HEK293 (cell line): ENCODE measurements around the gene PAK4.
A peak's percentile ranks its signal among the peaks of the same experiment; 100 is the strongest.

ENCODE experiments used
- CTCF ChIA-PET: fragments of 350-600 bp; formaldehyde crosslinking; extraction: SDS; loops from one replicate; lab custom pipeline; 2021; ENCODE audit warnings: antibody characterized with exemption; lab: Yijun Ruan, JAX
- POLR2A ChIA-PET: fragments of 300-600 bp; formaldehyde crosslinking; extraction: SDS; loops from one replicate; lab custom pipeline; 2020; ENCODE audit warnings: antibody characterized with exemption, inconsistent platforms; lab: Yijun Ruan, JAX
- H3K27ac ChIP-seq: fragments of 200-500 bp; sonication (Bioruptor generic); 2 replicates; pipeline ENCODE4 v1.5.1; 2014; ENCODE audit warnings: low read depth, low read length, control low read depth, inconsistent platforms; ENCODE audit errors: extremely low read depth
- H3K36me3 ChIP-seq, 2 experiments: fragments of 200-500 bp in 1 of 2; sonication (Bioruptor generic) in 1 of 2; 1 replicate in 1 of 2; 2 replicates in 1 of 2; pipeline ENCODE4 v1.5.1; 2014 to 2017; ENCODE audit warnings: inconsistent platforms in 2 of 2, low read length in 2 of 2; ENCODE audit not compliant: control insufficient read depth in 2 of 2, insufficient read depth in 1 of 2
- H3K4me1 ChIP-seq: fragments of 200-500 bp; sonication (Bioruptor generic); 2 replicates; pipeline ENCODE4 v1.5.1; 2014; ENCODE audit warnings: mild to moderate bottlenecking, low read length, inconsistent platforms; ENCODE audit not compliant: control insufficient read depth, insufficient read depth
- H3K4me3 ChIP-seq: 2 replicates; pipeline ENCODE4 v1.5.1; 2011; ENCODE audit warnings: low read depth, mild to moderate bottlenecking, control low read depth, low read length, moderate library complexity
- H3K9me3 ChIP-seq: fragments of 200-500 bp; sonication (Bioruptor generic); 2 replicates; pipeline ENCODE4 v1.5.1; 2014; ENCODE audit warnings: low read depth, low read length, inconsistent platforms; ENCODE audit not compliant: control insufficient read depth, insufficient read depth
- GLIS1 ChIP-seq: fragments of 450-650 bp; formaldehyde crosslinking; IDR thresholded peaks from 2 replicates; pipeline ENCODE4 v1.5.1; 2016; ENCODE audit warnings: missing biosample characterization, missing genetic modification characterization
- KLF7 ChIP-seq: fragments of 450-650 bp; formaldehyde crosslinking; IDR thresholded peaks from 2 replicates; pipeline ENCODE4 v1.5.1; 2016; ENCODE audit warnings: missing biosample characterization, missing genetic modification characterization, borderline replicate concordance
- MZF1 ChIP-seq: fragments of 450-650 bp; formaldehyde crosslinking; IDR thresholded peaks from 2 replicates; pipeline ENCODE4 v1.5.1; 2017; ENCODE audit warnings: missing biosample characterization, missing genetic modification characterization, borderline replicate concordance
- ZFHX2 ChIP-seq: fragments of 450-650 bp; formaldehyde crosslinking; conservative IDR thresholded peaks from 2 replicates; pipeline ENCODE4 v1.5.1; 2016; ENCODE audit warnings: missing biosample characterization, missing genetic modification characterization
- ZNF23 ChIP-seq: fragments of 450-650 bp; formaldehyde crosslinking; IDR thresholded peaks from 2 replicates; pipeline ENCODE4 v1.5.1; 2016; ENCODE audit warnings: missing biosample characterization, missing genetic modification characterization, borderline replicate concordance
- ZNF391 ChIP-seq: fragments of 450-650 bp; formaldehyde crosslinking; IDR thresholded peaks from 2 replicates; pipeline ENCODE4 v1.5.1; 2016; ENCODE audit warnings: low read depth, missing biosample characterization, missing genetic modification characterization, borderline replicate concordance
- ZNF404 ChIP-seq: fragments of 450-650 bp; formaldehyde crosslinking; IDR thresholded peaks from 2 replicates; pipeline ENCODE4 v1.5.1; 2017; ENCODE audit warnings: missing biosample characterization, missing genetic modification characterization
- ZNF600 ChIP-seq: fragments of 450-650 bp; formaldehyde crosslinking; IDR thresholded peaks from 2 replicates; pipeline ENCODE4 v1.5.1; 2016; ENCODE audit warnings: missing biosample characterization, missing genetic modification characterization
- ZNF664 ChIP-seq: fragments of 450-650 bp; formaldehyde crosslinking; IDR thresholded peaks from 2 replicates; pipeline ENCODE4 v1.5.1; 2016; ENCODE audit warnings: missing biosample characterization, missing genetic modification characterization
- ZNF768 ChIP-seq: fragments of 450-650 bp; formaldehyde crosslinking; IDR thresholded peaks from 2 replicates; pipeline ENCODE4 v1.5.1; 2018; ENCODE audit warnings: missing biosample characterization, mild to moderate bottlenecking, missing genetic modification characterization
- TF ChIP-seq, protein P1 (sequence below): fragments of 450-650 bp; formaldehyde crosslinking; IDR thresholded peaks from 2 replicates; pipeline ENCODE4 v1.5.1; 2016; ENCODE audit warnings: missing biosample characterization, missing genetic modification characterization
- TF ChIP-seq, protein P2 (sequence below): fragments of 450-650 bp; formaldehyde crosslinking; IDR thresholded peaks from 2 replicates; pipeline ENCODE4 v1.5.1; 2016; ENCODE audit warnings: missing biosample characterization, missing genetic modification characterization
- TF ChIP-seq, protein P3 (sequence below): fragments of 450-650 bp; formaldehyde crosslinking; IDR thresholded peaks from 2 replicates; pipeline ENCODE4 v1.5.1; 2016; ENCODE audit warnings: missing biosample characterization, missing genetic modification characterization

PAK4 gene

DNA sequence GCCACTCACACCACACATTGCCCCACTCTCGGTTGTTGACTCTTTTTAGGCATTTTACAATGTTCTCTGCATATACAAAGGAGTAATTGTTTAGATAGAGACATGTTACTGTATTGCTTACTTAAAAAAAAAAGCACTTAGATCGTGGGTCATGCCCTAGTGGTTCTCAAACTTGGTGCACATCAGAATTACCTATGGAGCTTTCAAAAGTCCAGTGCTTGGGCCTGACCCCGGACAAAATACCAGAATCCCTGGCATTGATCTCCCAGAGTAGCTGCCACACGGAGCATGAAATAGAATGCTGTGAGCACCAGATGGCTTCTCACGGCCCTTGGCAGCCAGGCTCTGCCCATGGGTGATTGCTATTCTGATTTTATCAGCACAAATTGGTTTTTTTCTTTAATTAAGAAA, 21.4 kb upstream of the PAK4 start:
- CTCF ChIA-PET, result interaction anchor here (1.0 to 1.5 kb wide), 2 partner anchors 15 to 52 kb away, joined by 3 to 5 read pairs; no protein-coding TSS in a partner anchor
- Histone ChIP-seq H3K9me3 (no peaks in the 10 kb centered on the region), H3K27ac (no peak overlapping the region), H3K36me3 (no peaks in the 10 kb centered on the region; a peak in 1 of 3 replicates), H3K4me3 (no peak overlapping the region), H3K4me1 (no peaks in the 10 kb centered on the region)
- POLR2A ChIA-PET, result no interaction called here
- TF ChIP-seq KLF7 (tag by site-specific recombination), result no peak
- TF ChIP-seq, protein P1, sequence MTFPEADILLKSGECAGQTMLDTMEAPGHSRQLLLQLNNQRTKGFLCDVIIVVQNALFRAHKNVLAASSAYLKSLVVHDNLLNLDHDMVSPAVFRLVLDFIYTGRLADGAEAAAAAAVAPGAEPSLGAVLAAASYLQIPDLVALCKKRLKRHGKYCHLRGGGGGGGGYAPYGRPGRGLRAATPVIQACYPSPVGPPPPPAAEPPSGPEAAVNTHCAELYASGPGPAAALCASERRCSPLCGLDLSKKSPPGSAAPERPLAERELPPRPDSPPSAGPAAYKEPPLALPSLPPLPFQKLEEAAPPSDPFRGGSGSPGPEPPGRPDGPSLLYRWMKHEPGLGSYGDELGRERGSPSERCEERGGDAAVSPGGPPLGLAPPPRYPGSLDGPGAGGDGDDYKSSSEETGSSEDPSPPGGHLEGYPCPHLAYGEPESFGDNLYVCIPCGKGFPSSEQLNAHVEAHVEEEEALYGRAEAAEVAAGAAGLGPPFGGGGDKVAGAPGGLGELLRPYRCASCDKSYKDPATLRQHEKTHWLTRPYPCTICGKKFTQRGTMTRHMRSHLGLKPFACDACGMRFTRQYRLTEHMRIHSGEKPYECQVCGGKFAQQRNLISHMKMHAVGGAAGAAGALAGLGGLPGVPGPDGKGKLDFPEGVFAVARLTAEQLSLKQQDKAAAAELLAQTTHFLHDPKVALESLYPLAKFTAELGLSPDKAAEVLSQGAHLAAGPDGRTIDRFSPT, result no peak

DNA sequence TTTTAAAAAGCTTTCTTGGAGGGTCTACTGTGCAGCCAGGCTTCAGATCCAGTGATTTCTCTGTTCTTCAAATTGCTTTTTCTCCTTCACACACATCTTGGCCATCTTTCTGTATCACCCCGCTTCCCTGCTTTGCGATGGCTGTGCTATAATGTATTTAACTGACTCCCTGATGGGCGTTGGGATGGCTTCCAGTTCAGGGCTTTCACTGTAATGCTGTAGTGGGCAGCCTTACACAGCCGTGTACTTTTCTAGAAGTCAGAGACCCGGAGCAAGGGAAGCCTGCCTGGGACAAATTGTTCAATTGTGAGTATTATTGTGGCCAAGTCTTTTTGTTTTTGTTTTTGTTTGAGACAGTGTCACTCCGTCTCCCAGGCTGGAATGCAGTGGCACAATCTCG, 19.4 kb upstream of the PAK4 start:
- H3K9me3 ChIP-seq, result no peaks in the 10 kb centered on the region
- POLR2A ChIA-PET, result no interaction called here
- no peak overlapping the region for H3K27ac ChIP-seq
- CTCF ChIA-PET, result interaction anchor here (0.7 to 0.9 kb wide), 2 partner anchors 68 to 343 kb away, joined by 3 read pairs; no protein-coding TSS in a partner anchor
- H3K36me3 ChIP-seq, result no peaks in the 10 kb centered on the region; a peak in 1 of 3 replicates
- no peak overlapping the region for H3K4me3 ChIP-seq
- TF ChIP-seq ZNF23, result no peak
- 0 out of 2 replicates have a peak, but pooled peaks have one; percentile 3 for TF ChIP-seq ZNF404 (tag by site-specific recombination)
- no peaks in the 10 kb centered on the region for H3K4me1 ChIP-seq

DNA sequence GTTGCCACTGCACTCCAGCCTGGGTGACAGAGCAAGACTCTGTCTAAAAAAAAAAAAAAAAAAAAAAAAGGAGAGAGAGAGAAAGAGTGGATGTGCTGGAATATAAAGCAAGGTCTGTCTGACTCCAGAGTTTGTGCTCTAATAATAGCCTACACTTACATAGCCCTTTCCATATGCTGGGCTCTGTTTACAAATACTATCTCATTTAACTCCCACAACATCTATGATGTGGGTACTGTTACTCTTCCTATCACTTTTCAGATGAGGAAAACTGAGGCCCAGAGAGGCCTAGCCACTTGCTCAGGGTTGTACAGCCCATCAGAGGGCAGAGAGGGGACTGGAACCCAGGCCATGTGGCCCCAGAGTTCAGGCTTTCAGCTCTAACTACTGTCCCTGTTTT, 15.9 kb upstream of the PAK4 start:
- CTCF ChIA-PET, result interaction anchor here (0.5 to 6.5 kb wide), 48 partner anchors 10 to 526 kb away, joined by 3 to 86 read pairs (median 5); partner anchors contain the start of genes FBXO17, PAK4 and RPS16
- Histone ChIP-seq H3K9me3 (no peaks in the 10 kb centered on the region), H3K4me3 (no peak overlapping the region), H3K4me1 (peaks cover 7% of the 10 kb centered on the region; the same call in 1 of the 2 replicates), H3K36me3 (no peaks in the 10 kb centered on the region; a peak in 1 of 3 replicates), H3K27ac (no peak overlapping the region)
- no peak for TF ChIP-seq ZNF391 (tag by site-specific recombination)
- TF ChIP-seq ZNF768 (tag by site-specific recombination), result 0 out of 2 replicates have a peak, but pooled peaks have one; percentile 1
- peak; percentile 100 for TF ChIP-seq ZNF664
- POLR2A ChIA-PET, result interaction anchor here (0.7 kb wide), 1 partner anchor 84 kb away, joined by 4 read pairs; no protein-coding TSS in a partner anchor

DNA sequence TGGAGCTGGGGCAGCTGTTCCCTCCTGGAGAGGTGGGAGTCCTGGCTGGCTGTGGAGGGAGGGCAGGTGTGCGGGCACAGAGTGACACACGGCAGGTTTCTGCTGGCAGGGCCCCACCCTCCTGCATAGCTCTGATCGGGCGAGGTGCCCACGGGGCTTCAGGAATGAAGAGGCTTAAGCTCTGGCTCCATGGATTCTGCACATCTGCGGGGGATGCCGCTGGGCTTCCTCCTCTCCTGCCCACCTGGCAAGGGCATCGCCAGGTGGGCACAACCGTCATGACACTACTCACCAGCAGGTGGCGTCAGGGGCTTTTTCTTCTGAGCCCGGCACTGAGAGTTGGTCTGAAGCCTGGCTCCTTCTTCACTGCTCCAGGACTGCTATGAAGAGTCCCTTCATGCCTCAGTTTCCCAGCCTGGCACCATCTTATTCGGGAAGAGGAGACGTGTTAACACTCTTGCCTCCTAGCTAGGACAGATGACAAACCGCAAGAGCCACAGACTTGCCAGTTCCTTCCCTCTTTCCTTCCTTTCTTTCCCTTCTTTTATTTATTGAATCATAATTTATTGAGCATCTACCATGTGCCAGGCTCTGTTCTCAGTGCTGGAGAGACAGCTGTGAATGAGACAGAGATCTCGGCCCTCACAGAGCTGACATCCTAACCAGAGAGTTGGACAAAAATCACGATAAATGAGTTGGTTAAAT, 15.2 kb upstream of the PAK4 start:
- Histone ChIP-seq H3K36me3 (no peaks in the 10 kb centered on the region; a peak in 1 of 3 replicates), H3K27ac (no peak overlapping the region), H3K9me3 (no peaks in the 10 kb centered on the region), H3K4me3 (no peak overlapping the region), H3K4me1 (peaks cover 7% of the 10 kb centered on the region; the same call in 1 of the 2 replicates)
- CTCF ChIA-PET, result interaction anchor here (0.5 to 6.5 kb wide), 68 partner anchors 11 to 961 kb away, joined by 3 to 86 read pairs (median 4); partner anchors contain the start of genes FBXO17, NCCRP1, PAK4 and RPS16
- POLR2A ChIA-PET, result interaction anchor here (1.0 kb wide), 1 partner anchor 16 kb away, joined by 5 read pairs; the partner anchor contains the start of gene PAK4
- TF ChIP-seq, protein P2, sequence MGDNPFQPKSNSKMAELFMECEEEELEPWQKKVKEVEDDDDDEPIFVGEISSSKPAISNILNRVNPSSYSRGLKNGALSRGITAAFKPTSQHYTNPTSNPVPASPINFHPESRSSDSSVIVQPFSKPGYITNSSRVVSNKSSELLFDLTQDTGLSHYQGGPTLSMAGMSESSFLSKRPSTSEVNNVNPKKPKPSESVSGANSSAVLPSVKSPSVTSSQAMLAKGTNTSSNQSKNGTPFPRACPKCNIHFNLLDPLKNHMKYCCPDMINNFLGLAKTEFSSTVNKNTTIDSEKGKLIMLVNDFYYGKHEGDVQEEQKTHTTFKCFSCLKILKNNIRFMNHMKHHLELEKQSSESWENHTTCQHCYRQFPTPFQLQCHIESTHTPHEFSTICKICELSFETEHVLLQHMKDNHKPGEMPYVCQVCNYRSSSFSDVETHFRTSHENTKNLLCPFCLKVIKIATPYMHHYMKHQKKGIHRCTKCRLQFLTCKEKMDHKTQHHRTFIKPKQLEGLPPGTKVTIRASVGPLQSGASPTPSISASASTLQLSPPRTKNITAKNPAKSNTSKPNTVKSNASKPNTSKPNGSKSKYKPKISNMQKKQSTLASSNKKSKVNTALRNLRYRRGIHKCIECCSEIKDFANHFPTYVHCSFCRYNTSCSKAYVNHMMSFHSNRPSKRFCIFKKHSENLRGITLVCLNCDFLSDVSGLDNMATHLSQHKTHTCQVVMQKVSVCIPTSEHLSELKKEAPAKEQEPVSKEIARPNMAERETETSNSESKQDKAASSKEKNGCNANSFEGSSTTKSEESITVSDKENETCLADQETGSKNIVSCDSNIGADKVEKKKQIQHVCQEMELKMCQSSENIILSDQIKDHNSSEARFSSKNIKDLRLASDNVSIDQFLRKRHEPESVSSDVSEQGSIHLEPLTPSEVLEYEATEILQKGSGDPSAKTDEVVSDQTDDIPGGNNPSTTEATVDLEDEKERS (tag by site-specific recombination), result no peak
- TF ChIP-seq ZFHX2 (peak; percentile 96), MZF1 (no peak), ZNF600 (tag by site-specific recombination) (peak; percentile 59; the same call in 1 of the 2 replicates), GLIS1 (tag by site-specific recombination) (0 out of 2 replicates have a peak, but pooled peaks have one; percentile 23)
- TF ChIP-seq, protein P3, sequence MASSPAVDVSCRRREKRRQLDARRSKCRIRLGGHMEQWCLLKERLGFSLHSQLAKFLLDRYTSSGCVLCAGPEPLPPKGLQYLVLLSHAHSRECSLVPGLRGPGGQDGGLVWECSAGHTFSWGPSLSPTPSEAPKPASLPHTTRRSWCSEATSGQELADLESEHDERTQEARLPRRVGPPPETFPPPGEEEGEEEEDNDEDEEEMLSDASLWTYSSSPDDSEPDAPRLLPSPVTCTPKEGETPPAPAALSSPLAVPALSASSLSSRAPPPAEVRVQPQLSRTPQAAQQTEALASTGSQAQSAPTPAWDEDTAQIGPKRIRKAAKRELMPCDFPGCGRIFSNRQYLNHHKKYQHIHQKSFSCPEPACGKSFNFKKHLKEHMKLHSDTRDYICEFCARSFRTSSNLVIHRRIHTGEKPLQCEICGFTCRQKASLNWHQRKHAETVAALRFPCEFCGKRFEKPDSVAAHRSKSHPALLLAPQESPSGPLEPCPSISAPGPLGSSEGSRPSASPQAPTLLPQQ (tag by site-specific recombination), result peak; percentile 58; the same call in 1 of the 2 replicates
